ENCODE data around the gene FAM20B. TPM values are rescaled to one million over a fixed set of nuclear protein-coding genes. Genes with fewer than 3 reads are reported as not detected.

Gene FAM20B
- total and polyA plus RNA-seq, 9 donors, result 19.0 to 62.0 (median 49.1) TPM

DNA sequence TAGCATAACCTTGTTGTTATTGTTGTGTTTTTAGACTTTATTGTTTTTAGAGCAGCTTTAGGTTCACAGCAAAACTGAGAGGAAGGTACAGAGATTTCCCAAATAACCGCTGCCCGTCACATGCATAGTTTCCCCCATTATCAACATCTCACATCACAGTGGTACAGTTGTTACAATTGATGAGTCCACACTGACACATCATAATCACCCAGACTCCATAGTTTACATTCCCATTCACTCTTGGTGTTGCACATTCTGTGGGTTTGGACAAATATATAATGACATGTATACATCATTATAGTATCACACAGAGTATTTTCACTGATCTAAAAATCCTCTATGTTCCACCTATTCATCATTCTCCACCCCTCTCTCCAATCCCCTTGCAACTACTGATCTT lies 30.2 kb downstream of the FAM20B start:
- H3K27me3 ChIP-seq, result no peaks in the 10 kb centered on the region
- no peaks in the 10 kb centered on the region for H3K4me1 ChIP-seq (ENCODE audit: insufficient read depth)
- TF ChIP-seq, protein P1, sequence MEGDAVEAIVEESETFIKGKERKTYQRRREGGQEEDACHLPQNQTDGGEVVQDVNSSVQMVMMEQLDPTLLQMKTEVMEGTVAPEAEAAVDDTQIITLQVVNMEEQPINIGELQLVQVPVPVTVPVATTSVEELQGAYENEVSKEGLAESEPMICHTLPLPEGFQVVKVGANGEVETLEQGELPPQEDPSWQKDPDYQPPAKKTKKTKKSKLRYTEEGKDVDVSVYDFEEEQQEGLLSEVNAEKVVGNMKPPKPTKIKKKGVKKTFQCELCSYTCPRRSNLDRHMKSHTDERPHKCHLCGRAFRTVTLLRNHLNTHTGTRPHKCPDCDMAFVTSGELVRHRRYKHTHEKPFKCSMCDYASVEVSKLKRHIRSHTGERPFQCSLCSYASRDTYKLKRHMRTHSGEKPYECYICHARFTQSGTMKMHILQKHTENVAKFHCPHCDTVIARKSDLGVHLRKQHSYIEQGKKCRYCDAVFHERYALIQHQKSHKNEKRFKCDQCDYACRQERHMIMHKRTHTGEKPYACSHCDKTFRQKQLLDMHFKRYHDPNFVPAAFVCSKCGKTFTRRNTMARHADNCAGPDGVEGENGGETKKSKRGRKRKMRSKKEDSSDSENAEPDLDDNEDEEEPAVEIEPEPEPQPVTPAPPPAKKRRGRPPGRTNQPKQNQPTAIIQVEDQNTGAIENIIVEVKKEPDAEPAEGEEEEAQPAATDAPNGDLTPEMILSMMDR (IDR thresholded peaks at IDR 0.05), result no peak
- no peak for TF ChIP-seq POLR2A (IDR thresholded peaks at IDR 0.05)
- no peak for TF ChIP-seq EP300 (IDR thresholded peaks at IDR 0.05)
- DNase-seq, result no peak
- H3K4me3 ChIP-seq, result no peak overlapping the region
- no peaks in the 10 kb centered on the region for H3K9me3 ChIP-seq
- no peak overlapping the region for H3K27ac ChIP-seq
- WGBS, 3 donors, result 98% methylated on average over 2 of the region's 2 CpGs
- intact Hi-C loops (cut with DNase I), result no loop called here
- no peaks in the 10 kb centered on the region for H3K36me3 ChIP-seq

DNA sequence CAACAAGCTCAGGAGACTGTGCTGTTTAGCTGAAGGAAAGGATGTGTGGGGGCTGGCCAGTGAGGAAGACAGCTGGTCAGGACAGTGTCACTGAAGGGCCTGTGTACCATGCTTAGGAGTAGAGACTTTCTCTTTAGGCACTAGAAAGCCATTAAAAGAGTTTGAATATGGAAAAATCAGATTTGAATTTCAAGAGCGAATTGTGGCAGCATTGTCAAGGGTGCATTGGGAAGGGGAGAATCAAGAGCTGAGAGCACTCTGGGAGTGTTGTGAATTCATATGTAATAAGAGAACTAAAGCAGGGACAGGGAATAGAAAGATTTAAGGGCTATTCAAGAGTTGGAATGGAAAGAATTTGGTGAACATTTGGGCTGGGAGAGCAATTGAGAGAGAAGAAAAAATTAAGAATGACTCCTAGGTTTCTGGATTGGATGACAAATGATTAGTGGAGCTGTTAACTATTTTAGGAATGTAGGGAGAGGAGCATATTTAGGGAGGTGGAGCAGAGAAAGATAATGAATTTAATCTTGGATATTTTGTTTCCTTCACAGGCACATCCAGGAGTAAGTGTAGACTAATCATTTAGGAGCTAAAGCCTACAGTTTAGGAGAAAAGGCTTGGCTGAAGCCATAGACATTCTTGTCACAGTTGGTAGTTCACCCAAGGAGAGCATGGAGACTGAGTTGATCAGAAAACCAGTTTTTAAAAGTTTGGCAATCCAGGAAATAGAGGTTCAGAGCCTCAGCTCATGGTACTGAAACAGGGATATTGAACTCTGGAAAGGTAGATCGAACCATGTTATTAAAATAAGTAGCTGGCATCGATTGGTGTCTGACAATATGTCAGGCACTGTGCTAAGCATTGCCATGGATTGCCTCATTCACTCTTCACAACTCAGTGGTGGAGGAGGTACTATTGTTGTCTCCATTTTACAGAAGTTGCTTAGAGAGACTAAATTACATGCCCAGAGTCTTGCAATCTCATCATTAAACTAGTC lies 33.1 kb downstream of the FAM20B start:
- H3K27ac ChIP-seq, result no peak overlapping the region
- no peaks in the 10 kb centered on the region for H3K36me3 ChIP-seq
- H3K4me3 ChIP-seq, result no peak overlapping the region

DNA sequence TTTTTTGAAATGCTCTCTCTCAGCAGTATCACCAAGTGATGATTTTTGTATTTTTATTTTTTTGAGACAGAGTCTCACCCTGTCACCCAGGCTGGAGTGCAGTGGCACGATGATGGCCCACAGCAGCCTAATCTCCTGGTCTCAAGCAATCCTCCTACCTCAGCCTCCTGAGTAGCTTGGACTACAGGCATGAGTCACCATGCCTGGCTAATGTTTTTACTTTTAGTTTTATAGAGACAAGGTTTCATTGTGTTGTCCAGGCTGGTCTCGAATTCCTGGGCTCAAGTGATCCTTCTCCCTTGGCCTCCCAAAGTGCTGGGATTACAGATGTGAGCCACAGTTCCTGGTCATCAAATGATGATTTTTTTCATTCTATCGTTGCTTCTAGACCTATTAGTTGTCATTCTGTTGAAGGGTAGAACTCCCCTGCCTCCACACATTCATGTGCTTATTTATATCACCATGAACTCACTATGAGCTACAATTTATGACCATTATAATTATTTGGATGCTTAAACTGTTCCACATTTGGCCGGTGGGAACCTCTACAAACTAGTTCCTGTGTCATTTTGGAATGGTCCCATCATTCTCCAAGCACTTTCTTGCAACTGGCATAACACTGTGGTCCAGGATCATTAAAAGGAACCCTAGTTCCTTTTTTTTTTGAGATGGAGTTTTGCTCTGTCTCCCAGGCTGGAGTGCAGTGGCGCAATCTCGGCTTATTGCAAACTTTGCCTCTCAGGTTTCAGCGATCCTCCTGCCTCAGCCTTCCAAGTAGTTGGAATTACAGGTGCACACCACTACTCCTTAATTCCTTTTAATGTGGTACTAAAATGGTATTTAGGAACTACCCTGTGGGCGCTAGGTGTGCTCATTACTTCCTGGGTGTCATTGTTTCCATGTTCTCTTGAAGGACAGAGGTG lies 35.9 kb downstream of the FAM20B start:
- H3K4me3 ChIP-seq, result no peak overlapping the region
- H3K27me3 ChIP-seq, result no peaks in the 10 kb centered on the region
- no peaks in the 10 kb centered on the region for H3K4me1 ChIP-seq (ENCODE audit: insufficient read depth)
- DNase-seq, result no peak
- no peak for TF ChIP-seq POLR2A (IDR thresholded peaks at IDR 0.05)
- TF ChIP-seq EP300 (IDR thresholded peaks at IDR 0.05), result no peak
- TF ChIP-seq, protein P1 (IDR thresholded peaks at IDR 0.05), result no peak
- 88 to 90% (median 89%) methylated on average over 8 of the region's 8 CpGs for WGBS, 3 donors
- H3K36me3 ChIP-seq, result no peaks in the 10 kb centered on the region
- H3K9me3 ChIP-seq, result no peaks in the 10 kb centered on the region
- no peak overlapping the region for H3K27ac ChIP-seq
- intact Hi-C loops (cut with DNase I), result no loop called here

More for the DNA sequence above, 33.1 kb downstream of the FAM20B start:
- H3K9me3 ChIP-seq, result no peaks in the 10 kb centered on the region
- 81 to 90% (median 86%) methylated on average over 3 of the region's 3 CpGs for WGBS, 3 donors
- DNase-seq, result no peak
- no peaks in the 10 kb centered on the region for H3K4me1 ChIP-seq (ENCODE audit: insufficient read depth)
- intact Hi-C loops (cut with DNase I), result no loop called here
- TF ChIP-seq, protein P1 (IDR thresholded peaks at IDR 0.05), result no peak
- TF ChIP-seq POLR2A (IDR thresholded peaks at IDR 0.05), result no peak
- TF ChIP-seq EP300 (IDR thresholded peaks at IDR 0.05), result no peak
- no peaks in the 10 kb centered on the region for H3K27me3 ChIP-seq

DNA sequence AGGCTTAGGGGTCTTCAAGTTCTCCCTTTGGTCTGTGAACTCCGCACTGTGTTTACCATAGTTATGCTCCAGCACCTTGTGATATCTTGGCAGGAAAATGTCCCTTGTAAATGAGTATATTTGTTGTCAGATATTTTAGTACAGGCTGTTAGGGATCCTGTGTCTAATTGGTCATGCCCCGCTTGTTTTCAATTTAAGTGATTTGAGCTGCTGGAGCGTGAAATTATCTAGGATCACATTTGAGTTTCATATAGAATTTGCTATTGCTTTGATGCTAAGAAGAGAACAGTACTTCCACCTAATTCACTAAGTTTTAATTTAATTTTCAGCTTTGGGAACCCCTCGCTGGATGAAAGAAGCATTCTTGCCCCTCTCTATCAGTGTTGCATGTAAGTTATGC lies 40.8 kb downstream of the FAM20B start:
- Histone ChIP-seq H3K9me3 (no peaks in the 10 kb centered on the region), H3K36me3 (no peaks in the 10 kb centered on the region), H3K4me3 (no peak overlapping the region), H3K27ac (no peak overlapping the region), H3K27me3 (no peaks in the 10 kb centered on the region), H3K4me1 (ENCODE audit: insufficient read depth) (no peaks in the 10 kb centered on the region)
- intact Hi-C loops (cut with DNase I), result no loop called here
- TF ChIP-seq POLR2A (IDR thresholded peaks at IDR 0.05) (no peak), EP300 (IDR thresholded peaks at IDR 0.05) (no peak)
- TF ChIP-seq, protein P1 (IDR thresholded peaks at IDR 0.05), result no peak
- 97% methylated on average over 4 of the region's 4 CpGs for WGBS, 3 donors
- DNase-seq, result no peak
